Islet of Langerhans (tissue), 1 donor: ENCODE data around the gene USP36.
"Not testable (repeated sequence)": the region's sequence is repeated elsewhere in the genome, so short reads cannot be mapped to it uniquely, and the experiment has no call there.

Experiments used
- FAIRE-seq: peaks from one replicate; lab custom pipeline; 2011; peaks lifted over from hg19 to GRCh38; lab: Jason Lieb, UNC

USP36 gene

GRCh38 chr17:78870621-78871020 lies 30.0 kb upstream of the USP36 start:
- FAIRE-seq, result no peak

- no peak for FAIRE-seq
Measured at GRCh38 chr17:78868391-78868790, 27.8 kb upstream of the USP36 start.

GRCh38 chr17:78867046-78867445 lies 26.4 kb upstream of the USP36 start:
- FAIRE-seq, result not testable (repeated sequence)

GRCh38 chr17:78865682-78866390 lies 25.2 kb upstream of the USP36 start:
- no peak for FAIRE-seq

- no peak for FAIRE-seq
Measured at GRCh38 chr17:78864117-78864516, 23.5 kb upstream of the USP36 start.

DNA sequence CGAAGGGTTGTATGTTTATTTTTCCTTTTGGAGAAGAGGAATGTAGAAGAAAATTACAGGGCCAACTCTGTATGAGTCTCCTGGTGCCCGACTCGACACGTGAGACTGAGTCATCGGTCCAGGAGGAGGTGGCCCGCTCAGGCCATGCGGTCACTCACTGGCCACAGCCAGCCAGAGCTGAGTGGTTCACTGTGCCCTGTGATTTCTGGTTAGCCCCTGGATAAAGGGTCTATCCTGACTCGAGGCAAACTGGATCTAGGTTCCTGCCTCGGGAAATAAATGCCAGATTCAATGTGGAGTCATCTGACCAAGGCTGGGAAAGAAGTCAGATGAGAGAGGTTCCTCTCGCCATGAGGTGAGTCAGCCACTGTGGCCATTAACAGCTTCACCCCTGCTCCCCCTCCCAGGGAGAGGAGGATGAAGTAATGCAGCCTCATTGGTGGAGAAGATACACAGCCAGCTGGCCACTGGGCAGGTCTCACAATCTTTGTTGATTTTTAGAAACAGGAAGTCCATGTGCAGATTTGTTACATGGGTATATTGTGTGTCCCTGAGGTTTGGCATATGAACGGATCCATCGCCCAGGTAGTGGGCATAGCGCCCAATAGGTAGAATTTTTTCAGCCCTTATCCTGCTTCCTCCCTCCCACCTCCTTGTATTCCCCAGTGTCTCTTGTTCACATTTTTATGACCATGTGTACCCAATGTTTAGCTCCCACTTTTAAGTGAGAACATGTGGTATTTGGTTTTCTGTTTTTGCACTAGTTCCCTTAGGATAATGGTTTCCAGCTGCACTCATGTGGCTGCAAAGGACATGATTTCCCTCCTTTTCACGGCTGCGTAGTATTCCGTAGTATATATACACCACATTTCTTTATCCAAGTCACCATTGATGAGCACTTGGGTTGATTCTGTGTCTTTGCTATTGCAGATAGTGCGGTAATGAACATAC lies 21.7 kb upstream of the USP36 start:
- no peak for FAIRE-seq

- FAIRE-seq, result no peak
Measured at GRCh38 chr17:78861229-78861628, 20.6 kb upstream of the USP36 start.

DNA sequence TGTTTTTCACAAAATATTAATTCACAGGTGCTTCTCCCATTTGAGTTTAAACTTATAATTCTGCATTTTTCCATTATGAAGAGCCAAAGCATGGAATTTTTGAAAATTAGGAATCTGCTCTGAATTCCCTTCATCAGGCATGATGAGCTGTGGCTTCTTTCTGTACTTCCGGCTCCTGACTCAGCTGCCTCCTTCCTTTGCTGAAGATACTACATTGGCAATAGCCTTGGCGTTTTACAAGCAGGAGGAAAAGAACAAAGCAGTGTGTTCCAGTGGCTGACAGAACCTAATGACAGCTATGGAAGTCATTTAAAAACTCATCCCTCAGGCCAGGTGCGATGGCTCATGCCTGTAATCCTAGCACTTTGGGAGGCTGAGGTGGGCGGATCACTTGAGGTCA lies 18.4 kb upstream of the USP36 start:
- FAIRE-seq, result no peak

GRCh38 chr17:78857266-78857665 lies 16.7 kb upstream of the USP36 start:
- no peak for FAIRE-seq

- no peak for FAIRE-seq
Measured at GRCh38 chr17:78855561-78856165, 15.0 kb upstream of the USP36 start.

DNA sequence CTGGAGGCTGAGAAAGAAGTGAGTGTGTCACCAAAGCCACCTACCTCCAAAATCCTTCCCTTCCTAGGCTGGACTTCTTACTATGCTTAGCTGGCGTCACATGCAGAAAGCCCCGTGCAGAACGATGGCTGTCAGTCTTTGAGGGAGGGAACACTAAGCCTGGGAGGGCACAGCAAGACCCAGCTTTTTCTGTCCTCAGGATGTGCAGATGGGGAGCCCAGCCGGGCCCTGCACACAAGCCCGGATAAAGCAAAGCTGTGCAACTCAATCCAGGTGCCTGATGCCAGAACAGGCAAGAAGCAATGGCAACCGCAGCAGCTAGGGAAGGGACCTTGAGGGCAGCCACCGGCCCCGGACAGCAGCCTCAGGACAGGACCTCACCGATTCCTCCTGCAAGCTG lies 13.9 kb upstream of the USP36 start:
- FAIRE-seq, result no peak

DNA sequence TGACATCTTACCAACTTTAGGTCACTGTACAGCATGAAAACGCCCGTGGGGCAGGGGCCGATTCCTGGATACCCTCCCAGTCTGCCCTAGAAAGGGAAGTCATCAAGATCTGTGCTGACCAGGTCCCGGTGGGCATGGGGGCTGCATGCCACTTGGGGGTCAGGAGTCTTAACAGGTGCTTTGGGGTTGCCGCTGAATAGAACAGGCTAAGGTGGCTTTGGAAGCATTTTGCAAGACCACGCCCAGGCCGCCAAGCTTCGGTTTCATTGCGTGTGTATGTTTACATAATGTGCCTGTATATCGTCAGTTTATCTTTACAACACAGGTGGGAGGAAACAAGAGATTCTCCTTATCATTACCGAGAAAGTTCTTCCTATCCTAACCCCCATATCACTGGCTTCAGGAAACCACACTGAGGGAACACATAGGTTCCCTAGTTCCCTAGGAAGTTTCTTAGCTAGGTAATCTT lies 13.3 kb upstream of the USP36 start:
- no peak for FAIRE-seq

DNA sequence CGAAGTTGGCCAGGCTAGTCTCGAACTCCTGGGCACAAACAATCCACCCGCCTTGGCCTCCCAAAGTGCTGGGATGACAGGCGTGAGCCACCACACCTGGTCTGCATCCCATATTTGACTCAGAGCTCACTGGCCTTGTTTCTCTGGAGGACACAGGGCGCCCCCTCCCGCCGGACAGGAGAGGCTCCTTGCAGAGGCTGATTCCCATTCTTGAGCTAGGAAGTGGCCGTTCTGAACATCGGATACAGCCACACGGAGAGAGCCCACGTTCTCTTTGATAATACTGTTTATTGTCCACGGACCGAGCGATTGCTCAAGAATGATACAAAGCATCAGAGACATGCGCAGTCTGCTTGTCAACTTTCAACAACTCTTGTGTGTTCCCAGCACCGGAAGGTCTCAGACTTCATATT lies 12.1 kb upstream of the USP36 start:
- FAIRE-seq, result no peak

DNA sequence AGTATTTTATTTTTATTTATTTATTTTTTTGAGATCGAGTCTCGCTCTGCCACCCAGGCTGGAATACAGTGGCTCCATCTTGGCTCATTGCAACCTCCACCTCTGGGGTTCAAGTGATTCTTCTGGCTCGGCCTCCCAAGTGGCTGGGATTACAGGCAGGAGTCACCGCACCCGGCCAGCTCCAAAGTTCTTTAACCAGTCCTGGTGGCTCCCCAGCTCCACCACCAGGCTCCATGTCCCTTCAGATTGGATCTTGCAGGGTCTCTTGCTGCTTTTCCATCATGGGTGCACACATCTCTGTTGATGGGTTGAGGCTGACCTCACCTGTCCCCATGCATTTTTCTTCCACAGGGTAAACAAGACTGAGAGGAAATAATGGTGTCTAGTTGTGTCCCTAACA lies 8.4 kb upstream of the USP36 start:
- no peak for FAIRE-seq

GRCh38 chr17:78847052-78847451 lies 6.4 kb upstream of the USP36 start:
- no peak for FAIRE-seq

DNA sequence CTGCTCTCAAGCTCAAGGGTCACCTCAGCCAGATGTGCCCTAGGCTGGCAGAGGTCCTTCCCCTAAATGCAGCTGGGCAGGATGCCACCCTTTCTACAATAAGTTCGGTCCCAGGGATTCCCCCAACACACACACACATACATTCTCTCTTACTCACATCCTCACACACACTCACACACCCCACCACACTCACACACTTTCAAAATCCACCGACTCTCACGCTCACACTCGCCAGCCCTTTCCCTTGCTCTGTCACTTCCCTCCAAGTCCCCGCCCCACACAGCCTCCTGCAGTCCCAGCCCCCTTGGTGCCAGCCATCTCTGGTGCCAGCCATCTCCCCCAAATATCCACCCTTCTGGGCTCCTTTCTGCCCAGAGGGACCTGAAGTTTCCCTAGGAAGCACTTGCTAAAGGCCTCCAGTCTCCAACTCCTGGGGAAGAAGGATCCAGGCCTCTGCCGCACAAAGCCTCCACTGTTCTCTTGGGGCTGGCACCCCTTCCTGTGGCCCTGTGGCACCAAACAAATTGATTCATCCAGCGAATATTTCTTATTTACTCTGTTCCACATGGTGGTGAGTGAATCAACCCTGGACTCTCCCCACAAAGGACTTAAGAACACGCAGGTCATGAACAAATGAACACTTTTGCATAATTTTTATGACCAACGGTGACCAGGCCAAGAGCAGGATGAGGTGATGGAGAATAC lies 3.8 kb upstream of the USP36 start:
- FAIRE-seq, result no peak

DNA sequence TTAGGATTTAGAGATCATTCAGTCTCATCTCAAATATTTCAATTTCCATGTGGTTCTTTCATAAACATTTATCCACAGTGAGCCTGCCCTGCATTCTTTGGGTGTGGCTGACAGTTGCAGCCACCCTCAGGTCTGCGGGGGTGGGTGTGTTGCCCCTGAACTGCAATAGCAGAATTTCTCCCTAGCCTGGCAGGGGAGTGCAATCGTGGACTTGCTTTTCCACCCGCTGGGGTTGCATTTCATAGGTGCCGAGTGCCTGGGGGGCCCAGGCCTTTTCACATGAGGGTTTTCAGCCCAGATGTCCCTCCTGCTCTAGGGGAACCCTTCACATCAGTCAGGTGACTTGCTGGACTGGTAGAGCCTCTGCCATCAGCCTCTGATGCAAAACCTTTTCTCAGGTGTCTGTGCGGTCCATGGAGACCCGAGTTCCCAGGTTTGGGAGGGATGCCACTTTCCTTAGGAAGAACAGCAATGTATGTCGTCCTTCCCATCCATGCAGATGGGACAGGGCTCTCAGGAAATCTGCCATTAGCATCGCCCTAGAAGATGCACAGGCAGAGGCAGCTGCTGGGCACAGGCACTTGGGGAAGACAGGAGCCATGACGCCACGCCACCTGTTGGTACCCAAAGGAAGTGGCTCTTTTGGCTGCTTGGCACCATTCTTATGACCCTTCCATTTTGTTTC lies 2.4 kb upstream of the USP36 start:
- FAIRE-seq, result no peak

- FAIRE-seq, result no peak
Measured at GRCh38 chr17:78840530-78840779, 159 bp downstream of the USP36 start.

- no peak for FAIRE-seq
Measured at GRCh38 chr17:78839762-78840529, 668 bp downstream of the USP36 start.

- FAIRE-seq, result no peak
Measured at GRCh38 chr17:78839235-78839761, 1.3 kb downstream of the USP36 start.

DNA sequence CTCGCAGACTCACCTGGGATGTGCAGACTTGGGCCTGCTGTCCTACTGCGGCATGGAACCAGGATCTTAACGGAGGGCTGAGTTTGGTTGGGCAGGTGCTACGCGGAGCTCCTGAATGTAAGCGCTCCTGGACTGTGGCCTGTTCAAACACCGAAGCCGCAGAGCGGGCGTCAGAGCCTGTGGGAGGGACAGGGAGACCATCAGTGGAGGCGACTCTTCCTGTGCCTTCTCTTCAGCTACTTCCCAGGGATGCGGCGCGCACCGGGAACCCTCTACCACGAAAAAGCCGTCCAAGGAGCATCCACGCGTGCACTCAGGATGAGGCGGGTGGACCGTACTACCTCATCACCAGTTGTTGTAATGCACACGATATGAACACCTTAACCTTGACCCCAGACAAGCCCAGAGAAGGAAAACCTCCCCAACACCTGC lies 2.0 kb downstream of the USP36 start:
- no peak for FAIRE-seq
